ENCODE measurements around the gene ROBO4.

- TF ChIP-seq HDAC6 (IDR thresholded peaks at IDR 0.05; ENCODE audit: low read depth, low read length), result no peak
- TF ChIP-seq SP1 (CRISPR knock-in tag; IDR thresholded peaks at IDR 0.05), result no peak
- no peak for TF ChIP-seq CTCF (IDR thresholded peaks at IDR 0.05 in 2 of 3, conservative IDR thresholded peaks at IDR 0.05 in 1 of 3; ENCODE audit: insufficient read depth in 2 of 3, low read depth in 1 of 3, low read length in 3 of 3)
- no peak for TF ChIP-seq TAF1 (IDR thresholded peaks at IDR 0.05; ENCODE audit: control insufficient read depth, extremely low read depth, insufficient read depth, low read length, severe bottlenecking)
- TF ChIP-seq ELF4 (CRISPR knock-in tag; IDR thresholded peaks at IDR 0.05), result no peak
- TF ChIP-seq ZNF274 (IDR thresholded peaks at IDR 0.05; ENCODE audit: borderline replicate concordance, low read depth, low read length), result no peak
- no peak for TF ChIP-seq JUNB (CRISPR knock-in tag; conservative IDR thresholded peaks at IDR 0.05)
- TF ChIP-seq MAFK (IDR thresholded peaks at IDR 0.05; ENCODE audit: low read length), result no peak
- no peak for TF ChIP-seq NFYB (IDR thresholded peaks at IDR 0.05; ENCODE audit: extremely low read depth, insufficient read length)
- no peak for TF ChIP-seq MAX (CRISPR knock-in tag; IDR thresholded peaks at IDR 0.05)
- TF ChIP-seq ZFP36 (IDR thresholded peaks at IDR 0.05; ENCODE audit: low read depth, low read length, partially characterized antibody), result no peak
- no peak for TF ChIP-seq PRMT5 (CRISPR knock-in tag; IDR thresholded peaks at IDR 0.05)
- TF ChIP-seq HMG20B (CRISPR knock-in tag; IDR thresholded peaks at IDR 0.05), result no peak
These were observed 10.0 kb downstream of the ROBO4 start for GRCh38 chr11:124887667-124888013.

All from K562 (cell line).